IMR-90 (cell line): ENCODE measurements around the gene PARP16. TPM values are rescaled to one million over a fixed set of nuclear protein-coding genes. Genes with fewer than 3 reads are reported as not detected.
A peak's percentile ranks its signal among the peaks of the same experiment; 100 is the strongest.

ENCODE experiments used
- ATAC-seq: fragments of 200-7000 bp; cut with Tn5 transposase; 2 replicates; pipeline ENCODE4 v1.9.1; 2020; ENCODE audit warnings: low read depth, mild to moderate bottlenecking, moderate library complexity
- BruUV-seq: library from RNA; stranded (reverse); fragments of 400-500 nt; replicated peaks from 2 replicates; lab custom pipeline; 2021; lab: Mats Ljungman, UMichigan
- CTCF ChIA-PET: fragments of 300-600 bp; formaldehyde crosslinking; extraction: SDS; loops from one replicate; lab custom pipeline; 2021; ENCODE audit warnings: antibody characterized with exemption; lab: Yijun Ruan, JAX
- POLR2A ChIA-PET: fragments of 300-600 bp; sonication (Branson Sonifier 250); formaldehyde crosslinking; loops from one replicate; lab custom pipeline; 2022; ENCODE audit warnings: antibody characterized with exemption; ENCODE audit not compliant: unreplicated experiment; lab: Charles Lee
- DNase-seq: peaks from one replicate; pipeline ENCODE4 v3.0.0; 2013
- H2AFZ ChIP-seq: replicated peaks from 2 replicates; pipeline ENCODE3; 2013; ENCODE audit warnings: low read length, mild to moderate bottlenecking; ENCODE audit not compliant: poor library complexity
- H2AK5ac ChIP-seq: 2 replicates; pipeline ENCODE4 v1.6.1; 2013; ENCODE audit warnings: low read depth, low read length, inconsistent platforms
- H2AK9ac ChIP-seq: replicated peaks from 2 replicates; pipeline ENCODE3; 2013; ENCODE audit warnings: mild to moderate bottlenecking, low read depth, low read length, moderate library complexity; ENCODE audit not compliant: poor library complexity
- H2BK120ac ChIP-seq: 2 replicates; pipeline ENCODE4 v1.6.1; 2013; ENCODE audit warnings: low read depth, low read length, inconsistent platforms
- H2BK15ac ChIP-seq: 3 replicates; pipeline ENCODE4 v1.6.1; 2013; ENCODE audit warnings: low read depth, low read length, inconsistent platforms
- H2BK20ac ChIP-seq: 2 replicates; pipeline ENCODE4 v1.6.1; 2013; ENCODE audit warnings: low read depth, mild to moderate bottlenecking, inconsistent platforms, low read length, moderate library complexity
- H2BK5ac ChIP-seq: 2 replicates; pipeline ENCODE4 v1.6.1; 2013; ENCODE audit warnings: mild to moderate bottlenecking, low read depth, low read length, inconsistent platforms; ENCODE audit not compliant: poor library complexity, severe bottlenecking
- H3K14ac ChIP-seq: replicated peaks from 2 replicates; pipeline ENCODE4 v1.6.1; 2013; ENCODE audit warnings: low read depth, low read length, inconsistent platforms
- H3K18ac ChIP-seq: 2 replicates; pipeline ENCODE4 v1.6.1; 2013; ENCODE audit warnings: low read depth, low read length, control low read depth
- H3K23ac ChIP-seq: 2 replicates; pipeline ENCODE4 v1.6.1; 2013; ENCODE audit warnings: low read depth, low read length, inconsistent platforms
- H3K27ac ChIP-seq: 2 replicates; pipeline ENCODE4 v1.5.1; 2013; ENCODE audit warnings: mild to moderate bottlenecking, control low read depth, low read length; ENCODE audit not compliant: insufficient read depth
- H3K27me3 ChIP-seq: 2 replicates; pipeline ENCODE4 v1.6.1; 2013; ENCODE audit warnings: low read length; ENCODE audit not compliant: control insufficient read depth, insufficient read depth
- H3K36me3 ChIP-seq: 2 replicates; pipeline ENCODE4 v1.6.1; 2013; ENCODE audit warnings: low read length, mixed read lengths; ENCODE audit not compliant: control insufficient read depth, insufficient read depth
- H3K4ac ChIP-seq: 2 replicates; pipeline ENCODE4 v1.6.1; 2013; ENCODE audit warnings: low read depth, low read length, inconsistent platforms
- H3K4me1 ChIP-seq: 2 replicates; pipeline ENCODE4 v1.6.1; 2013; ENCODE audit warnings: low read length, mixed read lengths; ENCODE audit not compliant: control insufficient read depth, insufficient read depth
- H3K4me2 ChIP-seq: 2 replicates; pipeline ENCODE4 v1.6.1; 2013; ENCODE audit warnings: low read depth, mild to moderate bottlenecking, control low read depth, low read length, moderate library complexity
- H3K4me3 ChIP-seq: 2 replicates; pipeline ENCODE4 v1.5.1; 2013; ENCODE audit warnings: low read depth, mild to moderate bottlenecking, control low read depth, low read length, moderate library complexity; ENCODE audit not compliant: insufficient read depth
- H3K56ac ChIP-seq: 2 replicates; pipeline ENCODE4 v1.6.1; 2013; ENCODE audit warnings: low read length, inconsistent platforms; ENCODE audit not compliant: insufficient read depth; ENCODE audit errors: extremely low read depth
- H3K79me1 ChIP-seq, 2 experiments: 2 replicates each; pipeline ENCODE4 v1.6.1; 2013; ENCODE audit warnings: low read length in 2 of 2, inconsistent platforms in 1 of 2, low read depth in 1 of 2
- H3K9ac ChIP-seq: 2 replicates; pipeline ENCODE4 v1.6.1; 2013; ENCODE audit warnings: low read depth, low read length, control low read depth
- H3K9me1 ChIP-seq: 2 replicates; pipeline ENCODE4 v1.6.1; 2013; ENCODE audit warnings: low read length, inconsistent platforms; ENCODE audit not compliant: insufficient read depth
- H3K9me3 ChIP-seq: 2 replicates; pipeline ENCODE4 v1.6.1; 2013; ENCODE audit warnings: low read length; ENCODE audit not compliant: control insufficient read depth, insufficient read depth
- H4K20me1 ChIP-seq: 2 replicates; pipeline ENCODE4 v1.6.1; 2013; ENCODE audit warnings: low read length, inconsistent platforms; ENCODE audit not compliant: insufficient read depth
- H4K5ac ChIP-seq: 2 replicates; pipeline ENCODE4 v1.6.1; 2013; ENCODE audit warnings: mild to moderate bottlenecking, low read depth, low read length, control low read depth
- H4K8ac ChIP-seq, 2 experiments: 2 replicates each; pipeline ENCODE4 v1.6.1; 2013; ENCODE audit warnings: low read depth in 2 of 2, low read length in 2 of 2, control low read depth in 1 of 2, inconsistent platforms in 1 of 2
- H4K91ac ChIP-seq: 2 replicates; pipeline ENCODE4 v1.6.1; 2013; ENCODE audit warnings: low read depth, low read length, inconsistent platforms; ENCODE audit not compliant: insufficient read depth
- CEBPB ChIP-seq: IDR thresholded peaks from 2 replicates; pipeline ENCODE4 v1.6.1; 2012; ENCODE audit warnings: low read depth, low read length, improper control_type of control experiment
- CHD1 ChIP-seq: IDR thresholded peaks from 2 replicates; pipeline ENCODE4 v1.6.1; 2012; ENCODE audit warnings: low read depth, low read length, improper control_type of control experiment
- POLR2A ChIP-seq: IDR thresholded peaks from 2 replicates; pipeline ENCODE4 v1.6.1; 2012; ENCODE audit warnings: mild to moderate bottlenecking, low read depth, low read length
- SMC3 ChIP-seq: fragments of 150-350 bp; IDR thresholded peaks from 2 replicates; pipeline ENCODE4 v1.6.1; 2016; ENCODE audit warnings: low read depth, mild to moderate bottlenecking, antibody characterized with exemption, low read length, moderate library complexity
- WGBS, 2 experiments: methylation state at CpG; one replicate each; pipeline versions ENCODE4 v1.1.5 to v1.1.7; 2013; ENCODE audit warnings: missing lambda C conversion rate in 2 of 2; ENCODE audit not compliant: insufficient read length in 1 of 2; ENCODE audit errors: extremely low coverage in 2 of 2; 5-methylcytosine and 5-hydroxymethylcytosine counted together
- dilution Hi-C: fragments of 300-500 bp; cut with HindIII; formaldehyde crosslinking; loops from one replicate; pipeline ENCODE4 v1.14.3; 2018; ENCODE audit warnings: low sequenced_read_pairs; ENCODE audit not compliant: unreplicated experiment
- in situ Hi-C: fragments of 300-500 bp; cut with MboI; formaldehyde crosslinking; loops from 3 replicates; pipeline ENCODE4 v1.14.3; 2019; ENCODE audit warnings: low sequenced_read_pairs, inconsistent platforms, mixed read lengths
- intact Hi-C: fragments of 100-400 bp; cut with micrococcal nuclease; formaldehyde crosslinking; loops from 2 replicates; pipeline ENCODE4 v1.10.0; 2022
- polyA plus RNA-seq, 3 experiments: library from polyadenylated mRNA; depleted of rRNA; stranded (reverse); fragments of >200 nt; gene quantifications; 2 replicates each; pipeline ENCODE4 v1.2.3, GENCODE V29; 2012; ENCODE audit warnings: low replicate concordance in 1 of 3
- total RNA-seq: library from RNA; depleted of rRNA; stranded (reverse); fragments of >200 nt; gene quantifications from 2 replicates; pipeline ENCODE4 v1.2.3, GENCODE V29; 2012
- TF ChIP-seq, protein P1 (sequence below): fragments of 150-350 bp; IDR thresholded peaks from 2 replicates; pipeline ENCODE4 v1.6.1; 2017; ENCODE audit warnings: mild to moderate bottlenecking, antibody characterized with exemption, low read length, low read depth

Gene PARP16
- total and polyA plus RNA-seq, 2 of the 4 experiments (the other 2 are of a cell fraction): 1.3 to 5.0 TPM

DNA sequence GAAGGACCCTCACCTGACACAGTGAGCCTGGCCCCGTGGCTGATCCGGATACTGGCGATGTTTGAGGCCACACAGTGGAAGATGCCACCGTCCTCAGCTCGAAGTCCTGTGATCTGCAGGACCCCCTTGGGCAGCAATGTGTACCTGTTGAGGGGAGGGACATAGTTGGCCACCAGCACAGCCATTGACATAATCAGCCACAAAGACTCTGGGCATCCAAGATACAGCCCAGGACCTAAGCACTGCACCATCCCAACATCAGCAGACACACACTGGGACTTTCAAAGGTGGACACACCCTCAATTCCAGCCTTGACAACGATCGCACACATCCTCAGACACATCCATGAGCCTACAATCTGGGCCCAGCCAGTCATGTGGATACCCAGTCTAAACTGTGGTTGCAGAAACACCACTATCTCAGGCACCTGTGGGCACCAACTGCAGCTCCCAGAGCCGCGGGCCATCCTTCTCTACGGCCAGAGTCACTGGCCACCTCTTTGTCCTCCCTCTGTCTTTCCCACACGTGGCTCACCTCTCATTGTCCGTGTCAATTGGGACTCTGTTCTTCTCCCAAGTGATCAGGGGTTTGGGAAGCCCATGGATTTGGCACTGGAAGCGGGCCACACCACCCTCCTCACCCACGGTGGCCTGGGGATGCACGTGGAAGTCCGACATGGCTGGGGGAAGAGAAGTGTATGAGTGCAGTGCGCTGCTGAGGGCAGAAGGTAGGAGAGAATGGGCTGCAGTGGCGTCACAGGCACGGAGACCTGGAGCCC, 48.8 kb upstream of the PARP16 start:
- Histone ChIP-seq H4K91ac (no peak overlapping the region), H2AK9ac (no peak overlapping the region), H3K36me3 (no peaks in the 10 kb centered on the region), H3K27ac (no peak overlapping the region), H2BK15ac (no peak overlapping the region), H3K4ac (no peak overlapping the region), H4K5ac (no peak overlapping the region), H2AFZ (peak overlapping the region; percentile 5), H3K4me1 (no peaks in the 10 kb centered on the region), H2BK20ac (no peak overlapping the region), H3K4me2 (no peak overlapping the region), H2AK5ac (no peak overlapping the region), H4K20me1 (no peaks in the 10 kb centered on the region), H4K8ac (no peak overlapping the region), H3K9ac (no peak overlapping the region), H2BK5ac (no peak overlapping the region), H3K56ac (no peak overlapping the region), H3K79me1 (no peaks in the 10 kb centered on the region), H2BK120ac (no peak overlapping the region), H3K27me3 (peaks cover 70% of the 10 kb centered on the region), H3K23ac (no peak overlapping the region), H3K4me3 (no peak overlapping the region), H3K9me3 (no peaks in the 10 kb centered on the region), H3K14ac (no peak overlapping the region), H3K18ac (no peak overlapping the region), H3K9me1 (no peaks in the 10 kb centered on the region)
- dilution Hi-C loops (no loop called here), in situ Hi-C loops (no loop called here), intact Hi-C loops (no loop called here)
- ATAC-seq: no peak
- TF ChIP-seq CEBPB: no peak
- no peak for TF ChIP-seq SMC3
- TF ChIP-seq, protein P1, sequence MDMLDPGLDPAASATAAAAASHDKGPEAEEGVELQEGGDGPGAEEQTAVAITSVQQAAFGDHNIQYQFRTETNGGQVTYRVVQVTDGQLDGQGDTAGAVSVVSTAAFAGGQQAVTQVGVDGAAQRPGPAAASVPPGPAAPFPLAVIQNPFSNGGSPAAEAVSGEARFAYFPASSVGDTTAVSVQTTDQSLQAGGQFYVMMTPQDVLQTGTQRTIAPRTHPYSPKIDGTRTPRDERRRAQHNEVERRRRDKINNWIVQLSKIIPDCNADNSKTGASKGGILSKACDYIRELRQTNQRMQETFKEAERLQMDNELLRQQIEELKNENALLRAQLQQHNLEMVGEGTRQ: no peak
- no peak for TF ChIP-seq POLR2A
- no peak for TF ChIP-seq CHD1
- 82% methylated on average over 3 of the region's 19 CpGs; no CpG with 5 or more reads in 1 of the 2 experiments for WGBS, 2 experiments
- BruUV-seq: no TSS peak
- DNase-seq: no peak
- ChIA-PET POLR2A (no interaction called here), CTCF (no interaction called here)
